ACC112 (cell line): Measurements from ENCODE around the gene RABGEF1.
"Not testable (repeated sequence)": the region's sequence is repeated elsewhere in the genome, so short reads cannot be mapped to it uniquely, and the experiment has no call there.

Experiments
- H2AFZ ChIP-seq: fragments of 200-600 bp; sonication (generic); one replicate; pipeline ENCODE4 v1.6.0; 2017; ENCODE audit warnings: antibody characterized with exemption, low read length; ENCODE audit not compliant: unreplicated experiment
- H3K27ac ChIP-seq: fragments of 200-600 bp; sonication (generic); 2 replicates; pipeline ENCODE4 v1.5.1; 2014; ENCODE audit warnings: low read depth, mild to moderate bottlenecking, antibody characterized with exemption, low read length, moderate library complexity
- H3K27me3 ChIP-seq: fragments of 200-600 bp; sonication (generic); 2 replicates; pipeline ENCODE4 v1.6.1; 2014; ENCODE audit warnings: mild to moderate bottlenecking, antibody characterized with exemption, low read length, moderate library complexity, mixed read lengths; ENCODE audit not compliant: insufficient read depth
- H3K36me3 ChIP-seq: fragments of 200-600 bp; sonication (generic); 2 replicates; pipeline ENCODE4 v1.6.1; 2016; ENCODE audit warnings: mild to moderate bottlenecking, antibody characterized with exemption, low read length, moderate library complexity, mixed read lengths; ENCODE audit not compliant: insufficient read depth
- H3K4me1 ChIP-seq: fragments of 200-600 bp; sonication (generic); one replicate; pipeline ENCODE4 v1.6.1; 2016; ENCODE audit warnings: low read length, mixed read lengths; ENCODE audit not compliant: insufficient read depth, unreplicated experiment, control insufficient read depth
- H3K4me3 ChIP-seq: fragments of 200-600 bp; sonication (generic); 2 replicates; pipeline ENCODE4 v1.5.1; 2014; ENCODE audit warnings: mild to moderate bottlenecking, low read depth, low read length
- H3K79me2 ChIP-seq: fragments of 200-600 bp; sonication (generic); one replicate; pipeline ENCODE4 v1.6.0; 2016; ENCODE audit warnings: low read length; ENCODE audit not compliant: control insufficient read depth, unreplicated experiment, insufficient read depth

Gene RABGEF1

GRCh38 chr7:66734006-66734405 is 6.5 kb upstream of the RABGEF1 start:
- Histone ChIP-seq H3K79me2 (no peaks in the 10 kb centered on the region), H3K27me3 (no peaks in the 10 kb centered on the region), H3K4me1 (no peaks in the 10 kb centered on the region), H3K4me3 (no peak overlapping the region), H2AFZ (no peak overlapping the region), H3K36me3 (peaks cover 18% of the 10 kb centered on the region), H3K27ac (no peak overlapping the region)

GRCh38 chr7:66735154-66735553 is 5.4 kb upstream of the RABGEF1 start:
- no peak overlapping the region for H3K27ac ChIP-seq
- H3K27me3 ChIP-seq: no peaks in the 10 kb centered on the region
- H3K4me1 ChIP-seq: peaks cover 3% of the 10 kb centered on the region
- H3K79me2 ChIP-seq: peaks cover 8% of the 10 kb centered on the region
- H2AFZ ChIP-seq: no peak overlapping the region
- peaks cover 18% of the 10 kb centered on the region for H3K36me3 ChIP-seq
- no peak overlapping the region for H3K4me3 ChIP-seq

- peaks cover 3% of the 10 kb centered on the region for H3K4me1 ChIP-seq
- H3K36me3 ChIP-seq: peaks cover 18% of the 10 kb centered on the region
- H3K27me3 ChIP-seq: no peaks in the 10 kb centered on the region
- no peak overlapping the region for H3K4me3 ChIP-seq
- no peak overlapping the region for H3K27ac ChIP-seq
- H3K79me2 ChIP-seq: peaks cover 11% of the 10 kb centered on the region
- H2AFZ ChIP-seq: no peak overlapping the region
Observed at GRCh38 chr7:66735850-66736249, 4.7 kb upstream of the RABGEF1 start.

DNA sequence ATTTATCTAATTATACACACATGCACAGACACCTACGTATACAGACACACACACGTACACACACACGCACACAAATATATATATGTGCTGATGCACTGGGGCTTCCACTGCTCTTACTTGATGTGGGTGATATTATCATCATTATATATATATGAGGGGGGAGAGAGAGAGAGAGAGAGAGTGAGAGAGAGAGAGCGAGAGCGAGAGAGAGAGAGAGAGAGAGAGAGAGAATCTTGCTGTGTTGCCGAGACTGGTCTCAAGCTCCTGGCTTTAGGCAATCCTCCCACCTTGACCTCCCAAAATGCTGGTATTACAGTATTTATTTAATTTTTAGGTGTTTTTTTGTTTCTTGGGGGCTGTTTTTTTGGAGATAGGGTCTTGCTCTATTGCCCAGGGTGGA is 3.6 kb upstream of the RABGEF1 start:
- Histone ChIP-seq H2AFZ (no peak overlapping the region), H3K27me3 (no peaks in the 10 kb centered on the region), H3K36me3 (peaks cover 18% of the 10 kb centered on the region), H3K79me2 (peaks cover 20% of the 10 kb centered on the region), H3K4me3 (no peak overlapping the region), H3K4me1 (peaks cover 3% of the 10 kb centered on the region), H3K27ac (no peak overlapping the region)

GRCh38 chr7:66737667-66738066 is 2.9 kb upstream of the RABGEF1 start:
- Histone ChIP-seq H2AFZ (no peak overlapping the region), H3K4me1 (peaks cover 3% of the 10 kb centered on the region), H3K4me3 (no peak overlapping the region), H3K27ac (no peak overlapping the region), H3K27me3 (no peaks in the 10 kb centered on the region), H3K36me3 (peaks cover 18% of the 10 kb centered on the region), H3K79me2 (peaks cover 27% of the 10 kb centered on the region)

DNA sequence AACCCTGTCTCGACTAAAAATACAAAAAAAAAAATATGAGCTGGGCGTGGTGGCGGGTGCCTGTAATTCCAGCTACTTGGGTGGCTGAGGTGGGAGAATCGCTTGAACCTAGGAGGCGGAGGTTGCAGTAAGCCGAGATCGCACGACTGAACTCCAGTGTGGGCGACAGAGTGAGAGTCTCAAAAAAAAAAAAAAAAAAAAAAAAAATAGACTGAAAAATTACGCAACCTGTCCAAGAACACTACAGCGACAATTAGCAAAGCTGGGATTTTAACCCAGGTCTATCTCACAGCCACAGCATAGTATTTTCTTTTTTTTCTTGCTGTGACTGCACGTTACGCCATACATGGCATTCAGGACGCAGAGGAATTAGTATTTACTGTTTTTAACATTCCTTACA is 1.1 kb upstream of the RABGEF1 start:
- Histone ChIP-seq H3K27me3 (no peaks in the 10 kb centered on the region), H3K4me1 (peaks cover 3% of the 10 kb centered on the region), H3K4me3 (peak overlapping the region; percentile 91), H2AFZ (peak overlapping the region; percentile 67), H3K27ac (peak overlapping the region; percentile 82), H3K36me3 (peaks cover 18% of the 10 kb centered on the region), H3K79me2 (peaks cover 44% of the 10 kb centered on the region)

DNA sequence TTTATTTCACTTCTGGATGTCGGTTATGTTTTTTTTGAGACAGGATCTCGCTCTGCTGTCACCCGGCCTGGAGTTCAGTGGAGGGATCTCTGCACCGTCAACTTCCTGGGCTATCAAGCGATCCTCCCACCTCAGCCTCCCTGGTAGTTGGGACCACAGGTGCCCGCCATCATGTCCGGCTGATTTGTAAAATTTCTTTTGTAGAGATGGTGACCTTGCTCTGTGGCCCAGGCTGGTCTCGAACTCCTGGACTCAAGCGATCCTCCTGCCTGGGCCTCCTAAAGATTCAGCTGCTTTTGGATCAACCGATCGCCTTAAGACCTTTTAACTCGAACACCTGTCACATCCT is 606 bp upstream of the RABGEF1 start:
- H3K27me3 ChIP-seq: no peaks in the 10 kb centered on the region
- H3K27ac ChIP-seq: peak overlapping the region; percentile 82
- peaks cover 17% of the 10 kb centered on the region for H3K36me3 ChIP-seq
- peaks cover 3% of the 10 kb centered on the region for H3K4me1 ChIP-seq
- H2AFZ ChIP-seq: peak overlapping the region; percentile 67
- H3K4me3 ChIP-seq: peak overlapping the region; percentile 91
- H3K79me2 ChIP-seq: peaks cover 48% of the 10 kb centered on the region

- H2AFZ ChIP-seq, H3K27me3 ChIP-seq, H3K36me3 ChIP-seq, H3K4me1 ChIP-seq: not testable (repeated sequence)
- Histone ChIP-seq H3K4me3 (peak overlapping the region; percentile 91), H3K79me2 (peaks cover 60% of the 10 kb centered on the region), H3K27ac (peak overlapping the region; percentile 82)
Observed at GRCh38 chr7:66740980-66741709, 612 bp downstream of the RABGEF1 start.

DNA sequence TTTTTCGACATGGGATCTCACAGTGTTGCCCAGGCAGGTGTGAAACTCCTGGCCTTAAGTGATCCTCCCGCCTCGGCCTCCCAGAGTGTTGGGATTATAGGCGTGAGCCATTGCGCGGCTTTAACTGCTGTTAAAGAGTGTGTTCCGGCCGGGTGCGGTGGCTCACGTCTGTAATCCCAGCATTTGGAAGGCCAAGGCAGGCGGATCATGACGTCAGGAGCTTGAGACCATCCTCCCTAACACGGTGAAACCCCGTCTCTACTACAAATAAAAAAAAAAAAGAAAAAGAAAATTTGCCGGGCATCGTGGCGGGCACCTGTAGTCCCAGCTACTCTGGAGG is 1.1 kb downstream of the RABGEF1 start:
- Histone ChIP-seq H3K36me3 (no peaks in the 10 kb centered on the region), H3K27ac (peak overlapping the region; percentile 82), H3K4me3 (peak overlapping the region; percentile 91), H3K4me1 (peaks cover 3% of the 10 kb centered on the region), H3K27me3 (no peaks in the 10 kb centered on the region), H2AFZ (no peak overlapping the region), H3K79me2 (peaks cover 64% of the 10 kb centered on the region)

DNA sequence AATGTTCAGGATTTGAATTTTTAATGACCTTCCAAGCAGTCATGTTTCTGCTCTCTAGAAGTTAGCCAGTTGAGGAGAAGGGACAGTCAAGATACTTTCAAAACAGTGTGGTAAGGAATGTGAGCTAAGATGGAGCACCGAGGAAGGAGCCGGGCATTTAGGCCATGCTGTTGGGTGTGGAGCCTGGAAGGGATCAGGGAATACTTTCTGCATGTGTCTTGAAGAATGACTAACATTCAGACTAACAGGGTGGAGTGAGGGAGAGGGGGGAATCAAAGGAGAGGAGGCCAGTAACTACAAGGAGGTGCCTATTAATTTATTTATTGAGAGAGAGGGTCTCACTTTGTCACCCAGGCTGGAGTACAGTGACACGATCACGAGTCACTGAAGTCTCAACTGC is 1.8 kb downstream of the RABGEF1 start:
- Histone ChIP-seq H3K27ac (peak overlapping the region; percentile 82), H3K4me3 (peak overlapping the region; percentile 91), H3K79me2 (peaks cover 71% of the 10 kb centered on the region)
- not testable (repeated sequence) for H2AFZ ChIP-seq, H3K27me3 ChIP-seq, H3K4me1 ChIP-seq, H3K36me3 ChIP-seq

- Histone ChIP-seq H3K27ac (no peak overlapping the region), H3K4me1 (peaks cover 15% of the 10 kb centered on the region), H2AFZ (no peak overlapping the region), H3K79me2 (peaks cover 87% of the 10 kb centered on the region), H3K4me3 (no peak overlapping the region), H3K27me3 (no peaks in the 10 kb centered on the region), H3K36me3 (0 out of 2 replicates have a peak, but pooled peaks cover under 1% of the 10 kb centered on the region)
Observed at GRCh38 chr7:66743920-66744319, 3.4 kb downstream of the RABGEF1 start.
